Panc1 (cell line): ENCODE data around the gene BARX1. TPM values are rescaled to one million over a fixed set of nuclear protein-coding genes. Genes with fewer than 3 reads are reported as not detected.

Experiments used
- ATAC-seq: fragments of 200-7000 bp; cut with Tn5 transposase; 2 replicates; pipeline ENCODE4 v1.9.1; 2020; ENCODE audit warnings: mild to moderate bottlenecking, moderate library complexity
- BruUV-seq: library from RNA; stranded (reverse); fragments of 400-500 nt; replicated peaks from 2 replicates; lab custom pipeline; 2021; lab: Mats Ljungman, UMichigan
- CTCF ChIA-PET: fragments of 300-600 bp; sonication (Branson Sonifier 250); formaldehyde crosslinking; loops from one replicate; lab custom pipeline; 2022; ENCODE audit warnings: antibody characterized with exemption; lab: Charles Lee
- POLR2A ChIA-PET: fragments of 300-600 bp; sonication (Branson Sonifier 250); formaldehyde crosslinking; loops from one replicate; lab custom pipeline; 2022; ENCODE audit warnings: antibody characterized with exemption; lab: Charles Lee
- DNase-seq: peaks from one replicate; pipeline ENCODE4 v3.0.0-alpha.2; 2010; ENCODE audit warnings: low read depth, low spot score
- H3K27ac ChIP-seq: 2 replicates; pipeline ENCODE4 v1.5.1; 2011; ENCODE audit warnings: mild to moderate bottlenecking, low read length, inconsistent platforms
- H3K27me3 ChIP-seq: fragments of 200-500 bp; sonication (Bioruptor generic); 2 replicates; pipeline ENCODE4 v1.6.0; 2014; ENCODE audit warnings: low read length, inconsistent platforms; ENCODE audit not compliant: control insufficient read depth, insufficient read depth
- H3K36me3 ChIP-seq: fragments of 200-500 bp; sonication (Bioruptor generic); 2 replicates; pipeline ENCODE4 v1.5.1; 2014; ENCODE audit warnings: inconsistent platforms, mild to moderate bottlenecking, low read length, moderate library complexity; ENCODE audit not compliant: control insufficient read depth, insufficient read depth
- H3K4me1 ChIP-seq: 2 replicates; pipeline ENCODE4 v1.5.1; 2011; ENCODE audit warnings: inconsistent platforms, mild to moderate bottlenecking, low read length, moderate library complexity; ENCODE audit not compliant: control insufficient read depth, insufficient read depth
- H3K4me3 ChIP-seq, 2 experiments: 2 replicates each; pipeline ENCODE4 v1.5.1; 2011 to 2012; ENCODE audit warnings: low read depth in 2 of 2, low read length in 2 of 2, mild to moderate bottlenecking in 2 of 2, inconsistent platforms in 1 of 2, moderate library complexity in 1 of 2
- H3K9me3 ChIP-seq: fragments of 200-500 bp; sonication (Bioruptor generic); 2 replicates; pipeline ENCODE4 v1.5.1; 2014; ENCODE audit warnings: low read depth, mild to moderate bottlenecking, inconsistent platforms, low read length, moderate library complexity; ENCODE audit not compliant: control insufficient read depth, insufficient read depth
- CTCF ChIP-seq: fragments of 450-650 bp; IDR thresholded peaks from 2 replicates; pipeline ENCODE4 v1.5.1; 2017; ENCODE audit warnings: mild to moderate bottlenecking
- POLR2AphosphoS5 ChIP-seq: IDR thresholded peaks from 2 replicates; pipeline ENCODE4 v1.6.1; 2012; ENCODE audit warnings: mild to moderate bottlenecking, low read depth, low read length, moderate library complexity
- REST ChIP-seq, 2 experiments: IDR thresholded peaks; 2 replicates each; pipeline ENCODE4 v1.6.1; 2011 to 2012; ENCODE audit warnings: low read depth in 2 of 2, control low read depth in 1 of 2, low read length in 1 of 2, mild to moderate bottlenecking in 1 of 2, moderate library complexity in 1 of 2; ENCODE audit not compliant: insufficient read depth in 1 of 2
- SIN3A ChIP-seq: IDR thresholded peaks from 2 replicates; pipeline ENCODE4 v1.6.1; 2012; ENCODE audit warnings: low read depth, mild to moderate bottlenecking, low read length, moderate library complexity, borderline replicate concordance; ENCODE audit not compliant: insufficient read depth
- TCF7L2 ChIP-seq: IDR thresholded peaks from 2 replicates; pipeline ENCODE4 v1.6.1; 2011; ENCODE audit warnings: mild to moderate bottlenecking, low read depth, low read length, inconsistent platforms
- in situ Hi-C: cut with HindIII; loops from 2 replicates; pipeline ENCODE4 v1.10.0; 2016; ENCODE audit warnings: low sequenced_read_pairs, low pct_unique_long_range_greater_than_20kb
- intact Hi-C: fragments of 100-400 bp; cut with micrococcal nuclease; formaldehyde crosslinking; loops from one replicate; pipeline ENCODE4 v1.10.0; 2022; ENCODE audit not compliant: unreplicated experiment
- total RNA-seq: library from RNA; stranded (reverse); gene quantifications from one replicate; pipeline ENCODE4 v1.2.1, GENCODE V29; 2021; ENCODE audit not compliant: unreplicated experiment

The BARX1 gene
- total RNA-seq, 1 experiment from 2014 or later: 81.2 TPM

GRCh38 chr9:93958819-93959682 is 3.9 kb upstream of the BARX1 start:
- ATAC-seq (no peak), DNase-seq (no peak)
- BruUV-seq: no TSS peak
- in situ Hi-C loops (no loop called here), intact Hi-C loops (no loop called here)
- Histone ChIP-seq H3K36me3 (no peaks in the 10 kb centered on the region), H3K4me1 (no peaks in the 10 kb centered on the region; the same call in none of the 2 replicates), H3K4me3 (no peak overlapping the region), H3K9me3 (no peaks in the 10 kb centered on the region), H3K27me3 (no peaks in the 10 kb centered on the region), H3K27ac (no peak overlapping the region)
- POLR2A ChIA-PET: no interaction called here
- CTCF ChIA-PET: no interaction called here
- TF ChIP-seq TCF7L2 (no peak), POLR2AphosphoS5 (no peak), REST (IDR thresholded peaks at IDR 0.05; ENCODE audit: insufficient read depth in 1 of 2, low read depth in 2 of 2, low read length in 1 of 2) (no peak), SIN3A (no peak), CTCF (no peak)

- Histone ChIP-seq H3K27me3 (no peaks in the 10 kb centered on the region), H3K9me3 (no peaks in the 10 kb centered on the region), H3K4me3 (no peak overlapping the region), H3K36me3 (no peaks in the 10 kb centered on the region), H3K27ac (no peak overlapping the region), H3K4me1 (no peaks in the 10 kb centered on the region; the same call in none of the 2 replicates)
- BruUV-seq: no TSS peak
- ATAC-seq (no peak), DNase-seq (no peak)
- in situ Hi-C loops: no loop called here
- ChIA-PET CTCF (no interaction called here), POLR2A (no interaction called here)
- intact Hi-C loops: no loop called here
- TF ChIP-seq SIN3A (no peak), REST (IDR thresholded peaks at IDR 0.05; ENCODE audit: insufficient read depth in 1 of 2, low read depth in 2 of 2, low read length in 1 of 2) (no peak), CTCF (no peak), POLR2AphosphoS5 (no peak), TCF7L2 (no peak)
These were observed 3.1 kb upstream of the BARX1 start for GRCh38 chr9:93958121-93958818.
